HEK293 (cell line): ENCODE measurements around the gene SMKR1.
"Not testable (repeated sequence)": the region's sequence is repeated elsewhere in the genome, so short reads cannot be mapped to it uniquely, and the experiment has no call there.

ENCODE experiments used
- CTCF ChIA-PET: fragments of 350-600 bp; formaldehyde crosslinking; extraction: SDS; loops from one replicate; lab custom pipeline; 2021; ENCODE audit warnings: antibody characterized with exemption; lab: Yijun Ruan, JAX
- POLR2A ChIA-PET: fragments of 300-600 bp; formaldehyde crosslinking; extraction: SDS; loops from one replicate; lab custom pipeline; 2020; ENCODE audit warnings: antibody characterized with exemption, inconsistent platforms; lab: Yijun Ruan, JAX
- H3K27ac ChIP-seq: fragments of 200-500 bp; sonication (Bioruptor generic); 2 replicates; pipeline ENCODE4 v1.5.1; 2014; ENCODE audit warnings: low read depth, low read length, control low read depth, inconsistent platforms; ENCODE audit errors: extremely low read depth
- H3K36me3 ChIP-seq, 2 experiments: fragments of 200-500 bp in 1 of 2; sonication (Bioruptor generic) in 1 of 2; 1 replicate in 1 of 2; 2 replicates in 1 of 2; pipeline ENCODE4 v1.5.1; 2014 to 2017; ENCODE audit warnings: inconsistent platforms in 2 of 2, low read length in 2 of 2; ENCODE audit not compliant: control insufficient read depth in 2 of 2, insufficient read depth in 1 of 2
- H3K4me1 ChIP-seq: fragments of 200-500 bp; sonication (Bioruptor generic); 2 replicates; pipeline ENCODE4 v1.5.1; 2014; ENCODE audit warnings: mild to moderate bottlenecking, low read length, inconsistent platforms; ENCODE audit not compliant: control insufficient read depth, insufficient read depth
- H3K4me3 ChIP-seq: 2 replicates; pipeline ENCODE4 v1.5.1; 2011; ENCODE audit warnings: low read depth, mild to moderate bottlenecking, control low read depth, low read length, moderate library complexity
- H3K9me3 ChIP-seq: fragments of 200-500 bp; sonication (Bioruptor generic); 2 replicates; pipeline ENCODE4 v1.5.1; 2014; ENCODE audit warnings: low read depth, low read length, inconsistent platforms; ENCODE audit not compliant: control insufficient read depth, insufficient read depth
- HOXD13 ChIP-seq: sonication (generic); formaldehyde crosslinking; IDR thresholded peaks from 2 replicates; pipeline ENCODE4 v1.8.0; 2022; ENCODE audit warnings: missing genetic modification reagents, borderline replicate concordance
- INSM2 ChIP-seq: fragments of 450-650 bp; formaldehyde crosslinking; IDR thresholded peaks from 2 replicates; pipeline ENCODE4 v1.5.1; 2016; ENCODE audit warnings: missing biosample characterization, missing genetic modification characterization
- KLF10 ChIP-seq: fragments of 450-650 bp; IDR thresholded peaks from 2 replicates; pipeline ENCODE4 v1.5.1; 2018; ENCODE audit warnings: missing biosample characterization, mild to moderate bottlenecking, missing genetic modification characterization
- KLF7 ChIP-seq: fragments of 450-650 bp; formaldehyde crosslinking; IDR thresholded peaks from 2 replicates; pipeline ENCODE4 v1.5.1; 2016; ENCODE audit warnings: missing biosample characterization, missing genetic modification characterization, borderline replicate concordance
- OSR2 ChIP-seq: fragments of 450-650 bp; formaldehyde crosslinking; IDR thresholded peaks from 2 replicates; pipeline ENCODE4 v1.5.1; 2016; ENCODE audit warnings: missing biosample characterization, missing genetic modification characterization
- PRDM4 ChIP-seq: fragments of 450-650 bp; formaldehyde crosslinking; IDR thresholded peaks from 2 replicates; pipeline ENCODE4 v1.5.1; 2017; ENCODE audit warnings: missing biosample characterization, missing genetic modification characterization
- TCF7L2 ChIP-seq: IDR thresholded peaks from 2 replicates; pipeline ENCODE4 v1.6.1; 2011; ENCODE audit warnings: low read depth, mild to moderate bottlenecking, inconsistent platforms, low read length, moderate library complexity, borderline replicate concordance
- ZNF132 ChIP-seq: fragments of 450-650 bp; formaldehyde crosslinking; IDR thresholded peaks from 2 replicates; pipeline ENCODE4 v1.5.1; 2017; ENCODE audit warnings: missing biosample characterization, missing genetic modification characterization, borderline replicate concordance
- ZNF214 ChIP-seq: fragments of 450-650 bp; formaldehyde crosslinking; IDR thresholded peaks from 2 replicates; pipeline ENCODE4 v1.5.1; 2017; ENCODE audit warnings: missing biosample characterization, mild to moderate bottlenecking, missing genetic modification characterization, borderline replicate concordance
- ZNF311 ChIP-seq: fragments of 450-650 bp; formaldehyde crosslinking; IDR thresholded peaks from 2 replicates; pipeline ENCODE4 v1.5.1; 2017; ENCODE audit warnings: missing biosample characterization, missing genetic modification characterization, borderline replicate concordance
- ZNF366 ChIP-seq: fragments of 450-650 bp; formaldehyde crosslinking; conservative IDR thresholded peaks from 2 replicates; pipeline ENCODE4 v1.5.1; 2016; ENCODE audit warnings: missing biosample characterization, missing genetic modification characterization
- ZNF423 ChIP-seq: fragments of 450-650 bp; formaldehyde crosslinking; IDR thresholded peaks from 2 replicates; pipeline ENCODE4 v1.5.1; 2016; ENCODE audit warnings: missing biosample characterization, missing genetic modification characterization
- ZNF529 ChIP-seq: fragments of 450-650 bp; formaldehyde crosslinking; IDR thresholded peaks from 2 replicates; pipeline ENCODE4 v1.5.1; 2017; ENCODE audit warnings: missing genetic modification characterization, missing biosample characterization; ENCODE audit not compliant: insufficient replicate concordance
- ZNF544 ChIP-seq: fragments of 450-650 bp; formaldehyde crosslinking; IDR thresholded peaks from 2 replicates; pipeline ENCODE4 v1.5.0; 2017; ENCODE audit warnings: missing biosample characterization, missing genetic modification characterization
- ZNF585B ChIP-seq: fragments of 450-650 bp; formaldehyde crosslinking; IDR thresholded peaks from 2 replicates; pipeline ENCODE4 v1.5.1; 2016; ENCODE audit warnings: missing biosample characterization, missing genetic modification characterization
- ZNF596 ChIP-seq: fragments of 450-650 bp; IDR thresholded peaks from 2 replicates; pipeline ENCODE4 v1.5.0; 2018; ENCODE audit warnings: missing biosample characterization, mild to moderate bottlenecking, missing genetic modification characterization, moderate library complexity
- ZNF692 ChIP-seq: fragments of 450-650 bp; formaldehyde crosslinking; IDR thresholded peaks from 2 replicates; pipeline ENCODE4 v1.5.1; 2016; ENCODE audit warnings: missing biosample characterization, missing genetic modification characterization
- ZSCAN23 ChIP-seq: fragments of 450-650 bp; formaldehyde crosslinking; IDR thresholded peaks from 2 replicates; pipeline ENCODE4 v1.5.1; 2016; ENCODE audit warnings: missing biosample characterization, missing genetic modification characterization

SMKR1 gene

GRCh38 chr7:129480674-129481363 is 21.5 kb upstream of the SMKR1 start:
- Histone ChIP-seq H3K4me3 (no peak overlapping the region), H3K9me3 (no peaks in the 10 kb centered on the region), H3K36me3 (peaks cover 8 to 10% of the 10 kb centered on the region in 2 experiments; a peak in 2 of 3 replicates), H3K27ac (no peak overlapping the region), H3K4me1 (no peaks in the 10 kb centered on the region)
- ChIA-PET POLR2A (interaction anchor here (0.5 kb wide), 1 partner anchor 54 kb away, joined by 6 read pairs; no protein-coding TSS in a partner anchor), CTCF (interaction anchor here (0.6 to 0.7 kb wide), 3 partner anchors 105 to 294 kb away, joined by 3 read pairs; no protein-coding TSS in a partner anchor)
- TF ChIP-seq ZNF529, result no peak
- TF ChIP-seq ZNF585B, result no peak
- no peak for TF ChIP-seq KLF10
- no peak for TF ChIP-seq ZNF366 (tag by site-specific recombination)
- TF ChIP-seq KLF7 (tag by site-specific recombination), result no peak
- no peak for TF ChIP-seq ZNF132 (tag by site-specific recombination)
- TF ChIP-seq ZNF544 (tag by site-specific recombination), result no peak
- TF ChIP-seq OSR2 (tag by site-specific recombination), result no peak
- TF ChIP-seq ZNF692 (tag by site-specific recombination), result no peak
- TF ChIP-seq PRDM4 (tag by site-specific recombination), result no peak
- no peak for TF ChIP-seq ZSCAN23 (tag by site-specific recombination)
- TF ChIP-seq TCF7L2, result no peak
- no peak for TF ChIP-seq ZNF214 (tag by site-specific recombination)
- TF ChIP-seq INSM2 (tag by site-specific recombination), result no peak
- no peak for TF ChIP-seq HOXD13 (CRISPR knock-in tag)
- TF ChIP-seq ZNF423 (tag by site-specific recombination), result no peak
- TF ChIP-seq ZNF311 (tag by site-specific recombination), result no peak
- TF ChIP-seq ZNF596, result no peak

GRCh38 chr7:129481376-129481775 is 21.0 kb upstream of the SMKR1 start:
- POLR2A ChIA-PET, result interaction anchor here (0.6 kb wide), 1 partner anchor 1253 kb away, joined by 4 read pairs; the partner anchor contains the start of gene KLF14
- H3K36me3 ChIP-seq, H3K27ac ChIP-seq, CTCF ChIA-PET, H3K4me1 ChIP-seq, H3K4me3 ChIP-seq, H3K9me3 ChIP-seq: not testable (repeated sequence)
